Effector CD8-positive, alpha-beta T cell (primary cell): ENCODE data around the gene GPANK1.

Experiments
- DNase-seq: peaks from one replicate; lab custom pipeline; 2025; lab: John Stamatoyannopoulos, UW

The GPANK1 gene

GRCh38 chr6:31617010-31617409 is 47.8 kb downstream of the GPANK1 start:
- no peak for DNase-seq

GRCh38 chr6:31615748-31616147 is 49.0 kb downstream of the GPANK1 start:
- DNase-seq: peak; percentile 11

GRCh38 chr6:31614684-31615578 is 49.9 kb downstream of the GPANK1 start, which contains the start of gene AIF1:
TSS of gene AIF1 (plus strand) at chr6:31615234. CDS start at chr6:31615330, 96 bp downstream.
- no peak for DNase-seq

GRCh38 chr6:31614075-31614619 is 50.6 kb downstream of the GPANK1 start:
- DNase-seq: no peak
